NB4 (cell line): ENCODE measurements around the gene FER.
A peak's percentile ranks its signal among the peaks of the same experiment; 100 is the strongest.
"Not testable (repeated sequence)": the region's sequence is repeated elsewhere in the genome, so short reads cannot be mapped to it uniquely, and the experiment has no call there.

ENCODE experiments used
- DNase-seq: peaks from one replicate; pipeline ENCODE4 v3.0.0; 2010; ENCODE audit warnings: low read depth
- H3K4me3 ChIP-seq: one replicate; pipeline ENCODE4 v1.5.1; 2011; ENCODE audit warnings: mild to moderate bottlenecking, low read depth, low read length, moderate library complexity
- MYC ChIP-seq: IDR thresholded peaks from 2 replicates; pipeline ENCODE4 v1.6.1; 2011; ENCODE audit warnings: low read depth, low read length
- POLR2A ChIP-seq: IDR thresholded peaks from 2 replicates; pipeline ENCODE4 v1.6.1; 2011; ENCODE audit warnings: mild to moderate bottlenecking; ENCODE audit not compliant: insufficient read length; ENCODE audit errors: extremely low read depth
- TF ChIP-seq, protein P1 (sequence below): IDR thresholded peaks from one replicate; pipeline ENCODE4 v1.5.1; 2012; ENCODE audit warnings: low read depth, low read length
- TF ChIP-seq, protein P2 (sequence below): IDR thresholded peaks from 2 replicates; pipeline ENCODE4 v1.6.1; 2011; ENCODE audit warnings: low read depth, low read length

The FER gene

DNA sequence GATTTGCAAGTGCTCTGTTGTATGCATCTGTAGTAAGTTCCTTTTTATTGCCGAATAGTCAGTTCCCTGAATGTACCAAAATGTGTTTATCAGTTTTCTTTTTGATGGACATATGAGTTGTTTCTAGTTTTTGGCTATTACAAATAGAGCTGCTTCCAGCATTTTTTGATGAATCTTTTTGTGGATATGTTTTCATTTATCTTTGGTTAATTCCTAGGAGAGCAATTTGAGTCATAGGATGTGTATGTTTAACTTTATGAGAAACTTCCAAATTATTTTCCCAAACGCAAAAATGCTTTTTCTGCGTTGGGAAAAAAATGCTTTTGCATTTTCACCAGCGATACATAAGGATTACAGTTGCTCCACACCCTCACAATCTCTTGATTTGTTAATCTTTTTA, 287.7 kb downstream of the FER start:
- no peak for DNase-seq
- no peak overlapping the region for H3K4me3 ChIP-seq
- no peak for TF ChIP-seq MYC
- TF ChIP-seq, protein P1, sequence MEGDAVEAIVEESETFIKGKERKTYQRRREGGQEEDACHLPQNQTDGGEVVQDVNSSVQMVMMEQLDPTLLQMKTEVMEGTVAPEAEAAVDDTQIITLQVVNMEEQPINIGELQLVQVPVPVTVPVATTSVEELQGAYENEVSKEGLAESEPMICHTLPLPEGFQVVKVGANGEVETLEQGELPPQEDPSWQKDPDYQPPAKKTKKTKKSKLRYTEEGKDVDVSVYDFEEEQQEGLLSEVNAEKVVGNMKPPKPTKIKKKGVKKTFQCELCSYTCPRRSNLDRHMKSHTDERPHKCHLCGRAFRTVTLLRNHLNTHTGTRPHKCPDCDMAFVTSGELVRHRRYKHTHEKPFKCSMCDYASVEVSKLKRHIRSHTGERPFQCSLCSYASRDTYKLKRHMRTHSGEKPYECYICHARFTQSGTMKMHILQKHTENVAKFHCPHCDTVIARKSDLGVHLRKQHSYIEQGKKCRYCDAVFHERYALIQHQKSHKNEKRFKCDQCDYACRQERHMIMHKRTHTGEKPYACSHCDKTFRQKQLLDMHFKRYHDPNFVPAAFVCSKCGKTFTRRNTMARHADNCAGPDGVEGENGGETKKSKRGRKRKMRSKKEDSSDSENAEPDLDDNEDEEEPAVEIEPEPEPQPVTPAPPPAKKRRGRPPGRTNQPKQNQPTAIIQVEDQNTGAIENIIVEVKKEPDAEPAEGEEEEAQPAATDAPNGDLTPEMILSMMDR = no peak

DNA sequence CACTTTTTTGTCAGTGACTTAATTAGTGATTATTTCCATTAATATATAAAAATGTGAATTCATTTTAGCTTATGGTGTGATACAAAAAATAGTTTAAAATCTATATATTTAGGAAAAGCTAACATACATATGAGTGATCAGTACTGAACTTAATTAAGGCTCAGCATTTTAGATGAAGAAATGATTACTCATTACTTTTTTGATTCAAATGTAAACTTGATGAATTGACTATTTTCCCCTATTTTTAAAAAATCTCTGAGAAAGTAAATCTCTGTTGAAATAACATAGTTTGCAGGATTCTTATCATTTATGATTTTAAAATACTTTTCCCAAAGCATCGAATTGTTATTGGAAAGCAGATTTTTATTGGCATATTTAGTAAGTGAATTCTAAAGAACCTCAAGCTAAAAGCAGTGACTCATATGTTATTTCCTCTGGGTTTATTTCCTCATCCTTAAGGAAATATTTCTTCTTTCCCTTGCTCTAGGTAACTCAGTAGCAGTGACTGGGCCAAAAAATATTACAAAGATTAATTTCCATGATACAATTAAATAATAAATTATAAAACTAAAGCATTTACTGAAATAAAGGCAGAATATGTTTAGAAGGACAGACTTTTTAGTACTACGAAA, 290.6 kb downstream of the FER start:
- no peak overlapping the region for H3K4me3 ChIP-seq
- no peak for DNase-seq

DNA sequence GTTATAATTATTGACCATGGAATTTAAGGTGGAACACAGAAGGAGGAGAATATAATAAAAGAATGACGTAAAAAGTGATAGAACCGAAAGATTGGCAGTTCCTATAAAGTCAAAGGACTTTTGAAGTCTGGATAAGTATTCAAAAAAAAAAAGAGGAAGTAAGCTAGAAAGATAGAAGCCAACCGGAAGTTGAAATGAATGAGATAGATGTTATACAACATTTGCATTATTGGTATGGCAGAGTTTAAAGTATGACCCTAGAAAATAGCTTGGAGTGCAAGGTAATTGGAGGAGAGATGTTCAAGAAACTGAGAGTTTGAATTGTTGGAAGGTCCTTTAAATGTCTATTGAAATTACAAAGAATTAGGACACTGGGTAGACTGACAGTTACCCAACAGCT, 293.6 kb downstream of the FER start:
- DNase-seq = peak; percentile 45
- H3K4me3 ChIP-seq = no peak overlapping the region
- TF ChIP-seq, protein P2, sequence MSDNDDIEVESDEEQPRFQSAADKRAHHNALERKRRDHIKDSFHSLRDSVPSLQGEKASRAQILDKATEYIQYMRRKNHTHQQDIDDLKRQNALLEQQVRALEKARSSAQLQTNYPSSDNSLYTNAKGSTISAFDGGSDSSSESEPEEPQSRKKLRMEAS = no peak
- TF ChIP-seq POLR2A (no peak), MYC (no peak)
- TF ChIP-seq, protein P1 = no peak

More for the DNA sequence above, 290.6 kb downstream of the FER start:
- TF ChIP-seq, protein P2 = no peak
- TF ChIP-seq POLR2A (no peak), MYC (no peak)
- TF ChIP-seq, protein P1 = no peak

DNA sequence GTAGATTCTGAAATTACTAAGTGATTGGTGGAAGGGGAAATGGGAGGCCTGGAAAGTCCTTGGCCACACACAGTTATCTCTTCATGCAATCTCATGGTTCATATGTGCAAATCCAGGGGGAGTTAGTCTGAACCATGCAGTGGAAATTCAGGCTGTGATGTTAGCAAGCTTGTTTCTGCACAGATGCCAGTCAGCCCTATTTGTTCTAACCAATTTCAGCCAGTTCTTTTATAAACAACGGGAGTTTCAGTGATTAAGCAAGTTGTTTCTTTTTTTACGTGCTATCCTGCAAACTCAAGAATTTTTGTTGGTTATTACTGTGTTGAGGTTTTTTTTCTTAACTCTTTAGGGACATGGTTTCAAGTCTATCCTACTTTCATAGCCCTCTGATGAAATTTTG, 298.0 kb downstream of the FER start:
- no peak for DNase-seq
- no peak overlapping the region for H3K4me3 ChIP-seq
- TF ChIP-seq, protein P2 = no peak
- TF ChIP-seq MYC (no peak), POLR2A (no peak)
- TF ChIP-seq, protein P1 = no peak

DNA sequence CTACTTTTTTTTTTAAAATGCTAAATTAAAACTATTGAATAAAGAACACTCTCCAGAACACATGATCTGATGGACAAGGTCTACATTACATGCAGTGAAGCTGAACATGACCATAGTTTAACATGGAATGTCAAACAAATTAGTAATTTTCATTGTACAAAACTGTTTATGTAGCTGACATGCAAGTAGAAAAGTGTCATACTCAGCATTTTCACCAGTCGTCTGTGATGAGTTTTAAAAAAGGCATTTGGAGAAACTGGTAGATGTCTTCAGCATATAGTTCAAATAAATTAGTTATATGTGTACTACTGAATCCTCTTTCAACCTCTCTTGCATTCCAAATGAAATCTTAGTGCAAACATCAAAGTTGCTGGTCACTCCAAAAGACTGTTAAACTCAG, 301.9 kb downstream of the FER start:
- no peak for DNase-seq
- no peak for TF ChIP-seq POLR2A
- TF ChIP-seq, protein P2 = no peak
- TF ChIP-seq, protein P1 = no peak
- no peak overlapping the region for H3K4me3 ChIP-seq

DNA sequence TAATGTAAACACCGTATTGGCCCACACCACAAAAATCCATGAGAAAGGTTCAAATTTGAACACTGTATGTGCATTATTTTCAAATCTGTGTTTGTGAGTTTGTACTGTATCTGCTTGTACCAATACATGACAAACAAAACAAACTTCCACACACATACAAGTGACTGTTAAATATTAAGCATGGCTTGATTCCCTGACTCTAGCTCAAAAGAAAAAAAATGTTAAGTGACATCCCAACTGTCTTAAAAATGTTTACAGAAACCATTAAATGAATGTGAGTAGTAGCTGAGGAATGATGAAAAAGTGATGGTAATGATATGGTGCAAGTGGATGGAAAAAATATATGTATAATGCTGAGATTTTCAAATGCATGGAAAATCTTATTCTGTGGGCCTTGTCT, 302.6 kb downstream of the FER start:
- not testable (repeated sequence) for DNase-seq, H3K4me3 ChIP-seq

DNA sequence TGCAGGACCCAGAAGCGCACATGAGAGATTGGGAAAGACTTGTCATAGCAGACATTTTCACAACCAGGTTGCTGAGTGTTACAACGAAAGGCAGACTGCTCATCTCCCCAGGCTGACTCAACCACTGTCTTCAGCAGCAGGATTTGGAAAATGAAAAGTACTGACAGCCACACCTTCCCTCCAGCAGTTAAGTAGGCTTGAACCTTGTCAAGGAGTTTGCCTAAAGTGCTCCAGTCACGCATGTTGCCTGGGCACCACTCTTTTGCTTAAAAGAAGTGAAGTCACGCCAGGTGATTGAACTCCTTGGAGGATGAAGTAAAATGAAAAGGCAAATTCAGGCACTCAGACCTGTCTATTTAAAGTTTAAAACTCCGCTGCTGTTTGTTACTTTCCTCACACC, 304.5 kb downstream of the FER start:
- not testable (repeated sequence) for H3K4me3 ChIP-seq, DNase-seq
